WTC11 (cell line): Measurements from ENCODE around the gene PTGER2. TPM values are rescaled to one million over a fixed set of nuclear protein-coding genes. Genes with fewer than 3 reads are reported as not detected.

Source experiments
- ATAC-seq: fragments of 200-7000 bp; cut with Tn5 transposase; 2 replicates; pipeline ENCODE4 v1.10.0; 2021; ENCODE audit warnings: mild to moderate bottlenecking, moderate library complexity
- CTCF ChIA-PET: fragments of 300-600 bp; sonication (Branson Sonifier 250); formaldehyde crosslinking; loops from one replicate; lab custom pipeline; 2021; ENCODE audit warnings: antibody characterized with exemption; lab: Charles Lee
- POLR2A ChIA-PET: fragments of 350-600 bp; sonication (Branson Sonifier 250); formaldehyde crosslinking; loops from one replicate; lab custom pipeline; 2021; ENCODE audit warnings: antibody characterized with exemption; lab: Charles Lee
- DNase-seq: peaks from one replicate; pipeline ENCODE4 v3.0.0; 2021; ENCODE audit warnings: low spot score
- H3K27ac Mint-ChIP-seq: 2 replicates; pipeline ENCODE4 v1.8.0; 2021; ENCODE audit warnings: mixed read lengths
- H3K27me3 Mint-ChIP-seq: 2 replicates; pipeline ENCODE4 v1.8.0; 2021; ENCODE audit warnings: low read depth, mild to moderate bottlenecking, moderate library complexity, mixed read lengths
- H3K36me3 Mint-ChIP-seq: 2 replicates; pipeline ENCODE4 v1.8.0; 2021; ENCODE audit warnings: mixed read lengths
- H3K4me1 Mint-ChIP-seq: 2 replicates; pipeline ENCODE4 v1.8.0; 2022; ENCODE audit warnings: mixed read lengths
- H3K4me3 Mint-ChIP-seq: 2 replicates; pipeline ENCODE4 v1.8.0; 2021; ENCODE audit warnings: mild to moderate bottlenecking, moderate library complexity, mixed read lengths
- H3K9me3 Mint-ChIP-seq: 2 replicates; pipeline ENCODE4 v1.8.0; 2021; ENCODE audit warnings: mixed read lengths
- ATF1 ChIP-seq: sonication (generic); formaldehyde crosslinking; IDR thresholded peaks from 2 replicates; pipeline ENCODE4 v1.8.1; 2023; ENCODE audit warnings: mild to moderate bottlenecking, moderate library complexity, missing genetic modification reagents
- CBFB ChIP-seq: sonication (generic); formaldehyde crosslinking; IDR thresholded peaks from 2 replicates; pipeline ENCODE4 v1.8.1; 2022; ENCODE audit warnings: mild to moderate bottlenecking, low read depth, missing genetic modification reagents
- CREM ChIP-seq: sonication (generic); formaldehyde crosslinking; IDR thresholded peaks from 2 replicates; pipeline ENCODE4 v1.8.1; 2022; ENCODE audit warnings: mild to moderate bottlenecking, missing genetic modification reagents, moderate library complexity
- ERG ChIP-seq: fragments of 250-450 bp; sonication (Bioruptor Pico); IDR thresholded peaks from 2 replicates; pipeline ENCODE4 v1.8.0; 2021; ENCODE audit warnings: mild to moderate bottlenecking
- FOXJ3 ChIP-seq: sonication (generic); formaldehyde crosslinking; IDR thresholded peaks from 2 replicates; pipeline ENCODE4 v1.9.0; 2021; ENCODE audit warnings: missing genetic modification reagents, mild to moderate bottlenecking, borderline replicate concordance
- FOXP4 ChIP-seq: sonication (generic); formaldehyde crosslinking; IDR thresholded peaks from 2 replicates; pipeline ENCODE4 v1.8.0; 2022; ENCODE audit warnings: mild to moderate bottlenecking, missing genetic modification reagents
- GTF2I ChIP-seq: fragments of 250-450 bp; sonication (Bioruptor Pico); conservative IDR thresholded peaks from 2 replicates; pipeline ENCODE4 v1.4.0; 2021; ENCODE audit warnings: mild to moderate bottlenecking
- JAZF1 ChIP-seq: fragments of 250-450 bp; sonication (Bioruptor Pico); IDR thresholded peaks from 2 replicates; pipeline ENCODE4 v1.9.0; 2021; ENCODE audit warnings: moderate library complexity, mild to moderate bottlenecking, inconsistent platforms
- JUN ChIP-seq: sonication (generic); formaldehyde crosslinking; IDR thresholded peaks from 2 replicates; pipeline ENCODE4 v1.8.0; 2023; ENCODE audit warnings: mild to moderate bottlenecking, missing genetic modification reagents
- KAT7 ChIP-seq: sonication (generic); formaldehyde crosslinking; IDR thresholded peaks from 2 replicates; pipeline ENCODE4 v1.8.1; 2023; ENCODE audit warnings: missing genetic modification reagents, mild to moderate bottlenecking, borderline replicate concordance
- NFATC4 ChIP-seq: fragments of 250-450 bp; sonication (Bioruptor Pico); IDR thresholded peaks from 2 replicates; pipeline ENCODE4 v1.9.0; 2021; ENCODE audit warnings: mild to moderate bottlenecking
- NR1H2 ChIP-seq: sonication (generic); formaldehyde crosslinking; IDR thresholded peaks from 2 replicates; pipeline ENCODE4 v1.9.0; 2021; ENCODE audit warnings: mild to moderate bottlenecking, moderate library complexity, missing genetic modification reagents
- RELA ChIP-seq: sonication (generic); formaldehyde crosslinking; IDR thresholded peaks from 2 replicates; pipeline ENCODE4 v1.8.1; 2022; ENCODE audit warnings: missing genetic modification reagents, mild to moderate bottlenecking, borderline replicate concordance
- RORB ChIP-seq: fragments of 250-450 bp; sonication (Bioruptor Pico); IDR thresholded peaks from 2 replicates; pipeline ENCODE4 v1.9.0; 2021; ENCODE audit warnings: mild to moderate bottlenecking
- SP1 ChIP-seq: sonication (generic); formaldehyde crosslinking; conservative IDR thresholded peaks from 2 replicates; pipeline ENCODE4 v1.8.1; 2022; ENCODE audit warnings: missing genetic modification reagents
- STAT6 ChIP-seq: sonication (generic); formaldehyde crosslinking; conservative IDR thresholded peaks from 2 replicates; pipeline ENCODE4 v1.8.1; 2023; ENCODE audit warnings: mild to moderate bottlenecking, low read depth, missing genetic modification reagents, moderate library complexity
- TP53 ChIP-seq: sonication (generic); formaldehyde crosslinking; IDR thresholded peaks from 2 replicates; pipeline ENCODE4 v1.8.1; 2023; ENCODE audit warnings: mild to moderate bottlenecking, missing genetic modification reagents
- ZNF121 ChIP-seq: sonication (generic); formaldehyde crosslinking; IDR thresholded peaks from 2 replicates; pipeline ENCODE4 v1.8.0; 2023; ENCODE audit warnings: missing genetic modification reagents
- ZSCAN18 ChIP-seq: fragments of 250-450 bp; sonication (Bioruptor Pico); IDR thresholded peaks from 2 replicates; pipeline ENCODE4 v2.1.2; 2022; ENCODE audit warnings: mild to moderate bottlenecking, moderate library complexity
- total RNA-seq: library from RNA; stranded (reverse); gene quantifications from 3 replicates; pipeline ENCODE4 v1.2.3, GENCODE V29; 2021
- TF ChIP-seq, protein P1 (sequence below): sonication (generic); formaldehyde crosslinking; IDR thresholded peaks from 2 replicates; pipeline ENCODE4 v1.8.0; 2023; ENCODE audit warnings: mild to moderate bottlenecking, missing genetic modification reagents
- TF ChIP-seq, protein P2 (sequence below): sonication (generic); formaldehyde crosslinking; IDR thresholded peaks from 2 replicates; pipeline ENCODE4 v1.8.0; 2023; ENCODE audit warnings: missing genetic modification reagents
- TF ChIP-seq, protein P3 (sequence below): sonication (generic); formaldehyde crosslinking; IDR thresholded peaks from 2 replicates; pipeline ENCODE4 v1.8.1; 2022; ENCODE audit warnings: mild to moderate bottlenecking, moderate library complexity, missing genetic modification reagents
- TF ChIP-seq, protein P4 (sequence below): sonication (generic); formaldehyde crosslinking; IDR thresholded peaks from 2 replicates; pipeline ENCODE4 v1.8.1; 2022; ENCODE audit warnings: low read depth, mild to moderate bottlenecking, moderate library complexity, missing genetic modification reagents, borderline replicate concordance
- TF ChIP-seq, protein P5 (sequence below): sonication (generic); formaldehyde crosslinking; conservative IDR thresholded peaks from 2 replicates; pipeline ENCODE4 v1.8.1; 2022; ENCODE audit warnings: mild to moderate bottlenecking, missing genetic modification reagents

PTGER2 gene
- total RNA-seq, 1 experiment from 2014 or later: 0.92 TPM

DNA sequence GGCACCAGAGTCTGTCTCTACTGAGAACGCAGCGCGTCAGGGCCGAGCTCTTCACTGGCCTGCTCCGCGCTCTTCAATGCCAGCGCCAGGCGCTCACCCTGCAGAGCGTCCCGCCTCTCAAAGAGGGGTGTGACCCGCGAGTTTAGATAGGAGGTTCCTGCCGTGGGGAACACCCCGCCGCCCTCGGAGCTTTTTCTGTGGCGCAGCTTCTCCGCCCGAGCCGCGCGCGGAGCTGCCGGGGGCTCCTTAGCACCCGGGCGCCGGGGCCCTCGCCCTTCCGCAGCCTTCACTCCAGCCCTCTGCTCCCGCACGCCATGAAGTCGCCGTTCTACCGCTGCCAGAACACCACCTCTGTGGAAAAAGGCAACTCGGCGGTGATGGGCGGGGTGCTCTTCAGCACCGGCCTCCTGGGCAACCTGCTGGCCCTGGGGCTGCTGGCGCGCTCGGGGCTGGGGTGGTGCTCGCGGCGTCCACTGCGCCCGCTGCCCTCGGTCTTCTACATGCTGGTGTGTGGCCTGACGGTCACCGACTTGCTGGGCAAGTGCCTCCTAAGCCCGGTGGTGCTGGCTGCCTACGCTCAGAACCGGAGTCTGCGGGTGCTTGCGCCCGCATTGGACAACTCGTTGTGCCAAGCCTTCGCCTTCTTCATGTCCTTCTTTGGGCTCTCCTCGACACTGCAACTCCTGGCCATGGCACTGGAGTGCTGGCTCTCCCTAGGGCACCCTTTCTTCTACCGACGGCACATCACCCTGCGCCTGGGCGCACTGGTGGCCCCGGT, 46.4 kb upstream of the PTGER2 start, which contains the start of gene PTGDR:
Gene PTGDR (plus strand): TSS at position 198 of the 778 bp plus-strand sequence. CDS start 117 bp downstream, at position 315.
- ChIA-PET POLR2A (no interaction called here), CTCF (interaction anchor here (0.7 to 1.4 kb wide), 4 partner anchors 198 to 252 kb away, joined by 3 to 5 read pairs (median 4); partner anchors contain the start of gene NID2)
- H3K36me3 Mint-ChIP-seq: no peaks in the 10 kb centered on the region
- peak within 1 kb of the TSS; percentile 88 for H3K4me3 Mint-ChIP-seq
- H3K9me3 Mint-ChIP-seq: no peaks in the 10 kb centered on the region
- H3K27me3 Mint-ChIP-seq: peaks cover 61% of the 10 kb centered on the region
- ATAC-seq (peak; percentile 71), DNase-seq (peak; percentile 54)
- H3K4me1 Mint-ChIP-seq: peaks cover 27% of the 10 kb centered on the region
- H3K27ac Mint-ChIP-seq: no peak within 1 kb of the TSS
- TF ChIP-seq TP53 (peak; percentile 50; the same call in 1 of the 2 replicates), CREM (CRISPR knock-in tag) (0 out of 2 replicates have a peak, but pooled peaks have one; percentile 35), STAT6 (no peak), GTF2I (CRISPR knock-in tag) (no peak), CBFB (no peak), RORB (CRISPR knock-in tag) (no peak), JAZF1 (CRISPR knock-in tag) (no peak), SP1 (CRISPR knock-in tag) (no peak), ZNF121 (0 out of 2 replicates have a peak, but pooled peaks have one; percentile 25), NFATC4 (CRISPR knock-in tag) (no peak), FOXP4 (no peak), RELA (CRISPR knock-in tag) (no peak), NR1H2 (CRISPR knock-in tag) (no peak), JUN (CRISPR knock-in tag) (no peak), FOXJ3 (CRISPR knock-in tag) (no peak), ZSCAN18 (CRISPR knock-in tag) (no peak), ATF1 (CRISPR knock-in tag) (no peak), ERG (CRISPR knock-in tag) (no peak), KAT7 (CRISPR knock-in tag) (no peak)
- TF ChIP-seq, protein P1, sequence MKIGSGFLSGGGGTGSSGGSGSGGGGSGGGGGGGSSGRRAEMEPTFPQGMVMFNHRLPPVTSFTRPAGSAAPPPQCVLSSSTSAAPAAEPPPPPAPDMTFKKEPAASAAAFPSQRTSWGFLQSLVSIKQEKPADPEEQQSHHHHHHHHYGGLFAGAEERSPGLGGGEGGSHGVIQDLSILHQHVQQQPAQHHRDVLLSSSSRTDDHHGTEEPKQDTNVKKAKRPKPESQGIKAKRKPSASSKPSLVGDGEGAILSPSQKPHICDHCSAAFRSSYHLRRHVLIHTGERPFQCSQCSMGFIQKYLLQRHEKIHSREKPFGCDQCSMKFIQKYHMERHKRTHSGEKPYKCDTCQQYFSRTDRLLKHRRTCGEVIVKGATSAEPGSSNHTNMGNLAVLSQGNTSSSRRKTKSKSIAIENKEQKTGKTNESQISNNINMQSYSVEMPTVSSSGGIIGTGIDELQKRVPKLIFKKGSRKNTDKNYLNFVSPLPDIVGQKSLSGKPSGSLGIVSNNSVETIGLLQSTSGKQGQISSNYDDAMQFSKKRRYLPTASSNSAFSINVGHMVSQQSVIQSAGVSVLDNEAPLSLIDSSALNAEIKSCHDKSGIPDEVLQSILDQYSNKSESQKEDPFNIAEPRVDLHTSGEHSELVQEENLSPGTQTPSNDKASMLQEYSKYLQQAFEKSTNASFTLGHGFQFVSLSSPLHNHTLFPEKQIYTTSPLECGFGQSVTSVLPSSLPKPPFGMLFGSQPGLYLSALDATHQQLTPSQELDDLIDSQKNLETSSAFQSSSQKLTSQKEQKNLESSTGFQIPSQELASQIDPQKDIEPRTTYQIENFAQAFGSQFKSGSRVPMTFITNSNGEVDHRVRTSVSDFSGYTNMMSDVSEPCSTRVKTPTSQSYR (CRISPR knock-in tag): no peak
- TF ChIP-seq, protein P2, sequence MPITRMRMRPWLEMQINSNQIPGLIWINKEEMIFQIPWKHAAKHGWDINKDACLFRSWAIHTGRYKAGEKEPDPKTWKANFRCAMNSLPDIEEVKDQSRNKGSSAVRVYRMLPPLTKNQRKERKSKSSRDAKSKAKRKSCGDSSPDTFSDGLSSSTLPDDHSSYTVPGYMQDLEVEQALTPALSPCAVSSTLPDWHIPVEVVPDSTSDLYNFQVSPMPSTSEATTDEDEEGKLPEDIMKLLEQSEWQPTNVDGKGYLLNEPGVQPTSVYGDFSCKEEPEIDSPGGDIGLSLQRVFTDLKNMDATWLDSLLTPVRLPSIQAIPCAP: no peak
- TF ChIP-seq, protein P3, sequence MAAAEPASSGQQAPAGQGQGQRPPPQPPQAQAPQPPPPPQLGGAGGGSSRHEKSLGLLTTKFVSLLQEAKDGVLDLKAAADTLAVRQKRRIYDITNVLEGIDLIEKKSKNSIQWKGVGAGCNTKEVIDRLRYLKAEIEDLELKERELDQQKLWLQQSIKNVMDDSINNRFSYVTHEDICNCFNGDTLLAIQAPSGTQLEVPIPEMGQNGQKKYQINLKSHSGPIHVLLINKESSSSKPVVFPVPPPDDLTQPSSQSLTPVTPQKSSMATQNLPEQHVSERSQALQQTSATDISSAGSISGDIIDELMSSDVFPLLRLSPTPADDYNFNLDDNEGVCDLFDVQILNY (CRISPR knock-in tag): 0 out of 2 replicates have a peak, but pooled peaks have one; percentile 31
- TF ChIP-seq, protein P4, sequence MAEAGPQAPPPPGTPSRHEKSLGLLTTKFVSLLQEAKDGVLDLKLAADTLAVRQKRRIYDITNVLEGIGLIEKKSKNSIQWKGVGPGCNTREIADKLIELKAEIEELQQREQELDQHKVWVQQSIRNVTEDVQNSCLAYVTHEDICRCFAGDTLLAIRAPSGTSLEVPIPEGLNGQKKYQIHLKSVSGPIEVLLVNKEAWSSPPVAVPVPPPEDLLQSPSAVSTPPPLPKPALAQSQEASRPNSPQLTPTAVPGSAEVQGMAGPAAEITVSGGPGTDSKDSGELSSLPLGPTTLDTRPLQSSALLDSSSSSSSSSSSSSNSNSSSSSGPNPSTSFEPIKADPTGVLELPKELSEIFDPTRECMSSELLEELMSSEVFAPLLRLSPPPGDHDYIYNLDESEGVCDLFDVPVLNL (CRISPR knock-in tag): no peak
- TF ChIP-seq, protein P5, sequence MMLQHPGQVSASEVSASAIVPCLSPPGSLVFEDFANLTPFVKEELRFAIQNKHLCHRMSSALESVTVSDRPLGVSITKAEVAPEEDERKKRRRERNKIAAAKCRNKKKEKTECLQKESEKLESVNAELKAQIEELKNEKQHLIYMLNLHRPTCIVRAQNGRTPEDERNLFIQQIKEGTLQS (CRISPR knock-in tag): no peak
